ENCODE measurements around the gene SP140L. TPM values are rescaled to one million over a fixed set of nuclear protein-coding genes. Genes with fewer than 3 reads are reported as not detected.
"Not testable (repeated sequence)": the region's sequence is repeated elsewhere in the genome, so short reads cannot be mapped to it uniquely, and the experiment has no call there.

SP140L gene
- total RNA-seq, 2 experiments from 2014 or later = 85.2 to 88.0 TPM

DNA sequence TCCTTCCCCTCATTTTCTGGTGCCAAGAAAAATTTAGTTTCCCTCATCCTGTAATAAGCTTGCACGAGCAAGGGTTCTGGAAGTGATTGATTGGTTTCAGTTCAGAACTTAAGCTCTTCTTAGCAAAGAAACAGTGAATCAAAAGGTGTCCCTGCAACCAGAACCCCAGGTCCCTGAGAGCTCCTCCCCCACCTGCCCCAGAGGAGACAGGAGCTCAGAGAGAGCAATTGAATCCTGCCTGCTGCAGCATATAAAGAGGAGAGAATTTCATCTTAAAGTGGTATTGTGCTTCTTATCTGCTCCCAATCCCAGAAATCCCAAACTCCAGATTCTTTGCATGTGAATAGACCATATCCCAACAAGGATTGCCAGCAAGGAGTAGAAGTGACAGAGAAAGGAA, 15.4 kb upstream of the SP140L start:
- peaks cover 78% of the 10 kb centered on the region for H3K36me3 Mint-ChIP-seq (ENCODE audit: low read depth)
- H3K27ac Mint-ChIP-seq, H3K27me3 Mint-ChIP-seq: not testable (repeated sequence)

DNA sequence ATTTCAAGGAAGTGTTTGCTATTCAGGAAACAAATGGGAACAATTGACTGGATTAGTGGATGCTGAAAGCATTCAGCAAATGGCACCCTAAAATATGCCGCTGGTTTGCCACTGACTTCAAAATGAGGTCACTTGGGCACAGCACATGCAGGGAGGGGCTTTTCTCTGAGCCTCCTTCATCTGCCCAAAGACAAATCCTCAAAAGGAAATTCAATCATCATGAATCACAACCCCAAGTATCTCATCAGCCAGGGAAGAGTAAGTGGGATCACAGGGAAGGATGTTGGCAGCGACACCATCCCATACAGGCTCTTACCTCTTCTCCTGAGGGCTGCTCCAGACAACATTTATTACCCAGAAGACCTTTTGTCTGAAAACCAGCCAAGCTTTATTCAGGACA, 14.4 kb upstream of the SP140L start:
- ChIA-PET CTCF (no interaction called here), POLR2A (no interaction called here)
- Mint-ChIP-seq H3K36me3 (ENCODE audit: low read depth) (peaks cover 71% of the 10 kb centered on the region), H3K27me3 (no peaks in the 10 kb centered on the region), H3K4me1 (peaks cover 8% of the 10 kb centered on the region), H3K9me3 (no peaks in the 10 kb centered on the region), H3K4me3 (no peak overlapping the region), H3K27ac (no peak overlapping the region)
- DNase-seq = no peak

More for the DNA sequence above, 15.4 kb upstream of the SP140L start:
- CTCF ChIA-PET, H3K4me1 Mint-ChIP-seq, DNase-seq, H3K4me3 Mint-ChIP-seq, POLR2A ChIA-PET, H3K9me3 Mint-ChIP-seq: not testable (repeated sequence)

DNA sequence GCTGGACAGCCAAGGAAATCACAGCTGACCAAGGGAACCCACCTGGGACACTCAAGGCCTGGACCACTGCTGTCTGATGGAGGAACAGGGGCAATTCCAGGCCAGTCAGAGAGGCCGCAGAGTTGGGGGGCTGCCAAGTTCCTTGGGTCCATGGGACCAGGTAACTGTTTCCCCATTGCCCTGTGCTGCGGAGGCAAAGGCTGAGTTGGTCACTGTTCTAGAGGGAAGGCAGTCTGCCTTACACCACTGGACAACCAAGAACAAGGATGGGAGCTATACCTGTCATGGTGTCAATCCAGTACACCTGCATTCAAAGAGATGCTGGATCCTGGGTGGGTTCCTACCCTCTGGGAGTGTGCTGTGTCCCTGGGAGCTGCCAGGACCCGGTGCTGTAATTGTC, 9.6 kb upstream of the SP140L start:
- Mint-ChIP-seq H3K27ac (peak overlapping the region; percentile 94), H3K4me1 (peaks cover 54% of the 10 kb centered on the region), H3K27me3 (no peaks in the 10 kb centered on the region), H3K36me3 (ENCODE audit: low read depth) (peaks cover 62% of the 10 kb centered on the region), H3K9me3 (no peaks in the 10 kb centered on the region), H3K4me3 (no peak overlapping the region)
- peak; percentile 13 for DNase-seq
- ChIA-PET CTCF (interaction anchor here (1.2 kb wide), 1 partner anchor 8 kb away, joined by 3 read pairs; no protein-coding TSS in a partner anchor), POLR2A (interaction anchor here (0.7 to 3.9 kb wide), 7 partner anchors 11 to 397 kb away, joined by 3 to 56 read pairs (median 4); partner anchors contain the start of genes SP110, SP140 and SP140L)

DNA sequence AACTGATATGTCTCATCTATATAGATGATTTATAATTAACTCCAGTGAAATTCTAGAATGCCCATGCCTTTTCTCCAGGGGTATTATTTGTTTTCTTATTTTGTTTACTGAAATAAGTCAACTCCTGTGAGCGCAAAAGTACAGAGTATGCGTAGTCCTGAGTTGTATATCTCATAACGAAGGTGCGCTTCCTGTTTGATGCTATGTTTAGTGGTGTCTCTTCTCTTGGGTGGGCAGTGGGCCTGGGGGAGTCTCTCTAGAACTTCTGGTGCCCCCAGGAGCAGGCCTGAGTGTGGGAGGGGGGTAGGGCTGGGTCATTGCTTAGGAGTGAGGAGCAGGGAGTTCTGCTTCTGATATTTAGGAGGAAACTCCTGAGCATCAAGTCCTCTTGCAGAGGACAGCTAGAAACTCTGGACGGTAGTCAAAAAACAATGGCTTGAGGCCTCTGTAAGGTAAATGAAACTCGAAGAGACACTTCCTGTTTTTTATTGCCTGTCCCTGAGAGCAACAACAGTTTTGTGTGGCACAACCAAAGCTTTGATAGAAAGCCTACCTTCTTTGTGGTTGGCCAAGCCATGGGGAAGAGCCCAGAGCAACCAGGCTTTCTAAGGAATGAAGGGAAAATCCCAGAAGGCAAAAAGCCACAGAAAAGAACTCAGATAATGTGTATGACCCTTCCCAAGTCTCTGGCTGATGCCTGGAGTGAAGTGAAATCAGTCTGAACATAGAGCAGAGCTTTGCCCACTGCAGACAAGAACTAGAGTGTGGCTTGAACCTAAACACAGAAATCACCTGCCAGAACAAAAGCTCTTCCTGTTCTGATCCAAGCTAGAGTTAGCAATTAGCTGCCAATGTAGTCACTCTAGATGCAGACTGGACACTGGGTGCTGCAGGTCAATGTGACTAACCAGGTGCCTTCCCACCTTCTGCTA, 8.5 kb upstream of the SP140L start:
- DNase-seq = peak; percentile 20
- peaks cover 57% of the 10 kb centered on the region for H3K36me3 Mint-ChIP-seq (ENCODE audit: low read depth)
- peak overlapping the region; percentile 94 for H3K27ac Mint-ChIP-seq
- peaks cover 59% of the 10 kb centered on the region for H3K4me1 Mint-ChIP-seq
- H3K9me3 Mint-ChIP-seq = no peaks in the 10 kb centered on the region
- H3K27me3 Mint-ChIP-seq = no peaks in the 10 kb centered on the region
- H3K4me3 Mint-ChIP-seq = peak overlapping the region; percentile 61
- ChIA-PET CTCF (interaction anchor here (1.2 to 1.9 kb wide), 3 partner anchors 9 to 93 kb away, joined by 3 to 8 read pairs (median 4); partner anchors contain the start of genes SP140 and SP140L), POLR2A (interaction anchor here (0.7 to 3.9 kb wide), 18 partner anchors 10 to 397 kb away, joined by 3 to 56 read pairs (median 4); partner anchors contain the start of genes SP110, SP140, SP140L and TRIP12)

DNA sequence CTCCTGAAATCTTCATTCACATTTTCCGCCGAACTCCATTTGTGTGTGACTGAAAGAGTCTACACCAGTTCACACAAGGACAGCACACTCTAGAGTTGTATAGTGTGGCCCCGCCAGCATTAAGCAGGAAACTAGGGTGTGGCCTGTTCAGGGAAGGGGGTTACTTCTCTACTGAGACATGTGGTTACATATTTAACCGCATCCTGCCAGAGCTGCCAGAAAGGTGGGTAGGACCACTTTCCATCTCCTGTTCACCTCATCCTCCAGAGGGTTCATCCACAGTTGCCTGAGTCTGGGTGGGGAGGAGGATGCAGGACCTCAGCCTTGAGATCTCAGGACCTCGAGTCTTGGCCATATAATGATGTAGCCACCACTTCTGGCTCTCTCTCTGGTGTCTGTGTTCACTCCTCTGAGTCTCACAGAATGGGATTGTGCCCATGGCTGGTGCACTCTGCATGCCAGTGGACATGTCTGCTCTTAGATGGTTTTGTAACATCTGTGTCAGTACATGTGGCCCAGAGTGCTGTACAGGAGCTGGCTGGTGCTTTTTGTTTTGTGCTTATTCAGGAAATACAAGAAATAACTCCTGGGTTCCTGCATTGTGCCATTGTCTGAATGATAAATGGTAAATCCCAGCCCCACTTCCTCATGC, 7.7 kb upstream of the SP140L start:
- no peaks in the 10 kb centered on the region for H3K27me3 Mint-ChIP-seq
- H3K27ac Mint-ChIP-seq = peak overlapping the region; percentile 94
- H3K36me3 Mint-ChIP-seq (ENCODE audit: low read depth) = peaks cover 53% of the 10 kb centered on the region
- H3K4me3 Mint-ChIP-seq = peak overlapping the region; percentile 61
- peaks cover 64% of the 10 kb centered on the region for H3K4me1 Mint-ChIP-seq
- DNase-seq = peak; percentile 87
- H3K9me3 Mint-ChIP-seq = no peaks in the 10 kb centered on the region
- ChIA-PET POLR2A (interaction anchor here (0.9 to 3.9 kb wide), 16 partner anchors 9 to 340 kb away, joined by 3 to 56 read pairs (median 4); partner anchors contain the start of genes SP100, SP110, SP140 and SP140L), CTCF (interaction anchor here (1.2 to 1.9 kb wide), 3 partner anchors 8 to 94 kb away, joined by 3 to 8 read pairs (median 4); partner anchors contain the start of genes SP140 and SP140L)

DNA sequence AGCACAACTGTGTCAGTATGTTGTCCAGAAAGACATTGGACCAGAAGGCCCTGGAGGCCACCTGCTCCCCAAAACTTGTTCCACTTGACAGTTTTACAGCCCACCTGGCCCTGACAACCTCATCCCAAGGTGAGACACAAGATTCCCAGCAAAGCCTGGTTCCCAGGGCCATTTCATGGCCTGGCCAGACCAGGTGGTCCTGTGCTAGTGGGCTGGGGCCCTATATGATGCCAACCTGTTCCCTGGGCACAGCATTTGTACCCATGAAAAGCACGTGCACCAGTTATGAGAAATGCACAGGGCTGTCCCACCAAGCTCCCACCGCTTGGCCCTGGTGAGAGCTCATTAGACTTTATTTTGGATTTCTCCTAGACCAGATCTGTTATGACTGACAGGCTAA, 6.0 kb upstream of the SP140L start:
- Mint-ChIP-seq H3K27me3 (no peaks in the 10 kb centered on the region), H3K27ac (no peak overlapping the region), H3K36me3 (ENCODE audit: low read depth) (peaks cover 48% of the 10 kb centered on the region), H3K4me1 (peaks cover 78% of the 10 kb centered on the region), H3K4me3 (no peak overlapping the region), H3K9me3 (no peaks in the 10 kb centered on the region)
- CTCF ChIA-PET = no interaction called here
- POLR2A ChIA-PET = no interaction called here
- peak; percentile 11 for DNase-seq

DNA sequence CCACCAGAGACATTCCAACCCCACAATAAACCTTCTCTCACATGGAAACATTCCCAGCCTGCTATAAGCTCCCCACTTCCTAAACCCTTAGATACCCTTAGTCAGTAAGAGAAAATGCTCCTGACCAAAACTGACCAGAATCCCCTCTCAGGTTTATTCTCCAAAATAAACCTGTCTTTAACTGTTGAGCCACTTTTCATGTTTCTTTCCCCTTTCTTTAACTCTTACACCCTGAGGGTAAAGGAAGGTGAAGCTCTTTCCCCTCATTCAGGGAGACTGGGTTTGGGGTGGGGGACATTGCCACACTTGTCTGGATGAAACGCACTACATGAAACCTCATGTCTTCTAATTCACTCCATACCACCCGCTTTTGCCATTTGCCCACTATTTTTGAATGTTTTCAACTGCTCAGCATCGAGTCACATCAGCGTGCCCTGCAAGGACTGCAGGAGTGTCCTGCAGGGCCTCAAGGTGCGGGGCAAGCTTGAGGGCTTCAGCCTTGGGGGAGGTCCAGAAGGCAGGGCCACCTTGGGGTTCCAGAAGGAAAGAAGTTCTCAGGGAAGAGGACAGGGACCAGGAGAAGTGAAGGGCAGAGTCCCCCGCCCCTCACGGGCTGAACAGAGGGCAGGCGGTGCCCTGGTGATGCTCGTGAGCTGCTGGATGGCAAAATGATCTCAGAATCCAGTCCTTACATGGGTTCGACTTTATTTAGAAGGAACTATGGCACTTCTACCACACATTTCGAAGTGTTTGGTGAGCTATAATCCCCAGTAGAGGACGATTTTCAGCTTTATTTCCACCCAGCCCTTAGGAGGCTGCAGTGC, 4.2 kb upstream of the SP140L start:
- DNase-seq = no peak
- H3K4me3 Mint-ChIP-seq = no peak overlapping the region
- H3K27ac Mint-ChIP-seq = no peak overlapping the region
- CTCF ChIA-PET = interaction anchor here (0.8 to 1.3 kb wide), 3 partner anchors 26 to 98 kb away, joined by 3 to 4 read pairs (median 4); no protein-coding TSS in a partner anchor
- peaks cover 57% of the 10 kb centered on the region for H3K36me3 Mint-ChIP-seq (ENCODE audit: low read depth)
- POLR2A ChIA-PET = interaction anchor here (1.0 to 1.3 kb wide), 3 partner anchors 89 to 95 kb away, joined by 3 to 4 read pairs (median 4); no protein-coding TSS in a partner anchor
- H3K9me3 Mint-ChIP-seq = no peaks in the 10 kb centered on the region
- peaks cover 78% of the 10 kb centered on the region for H3K4me1 Mint-ChIP-seq
- H3K27me3 Mint-ChIP-seq = no peaks in the 10 kb centered on the region

DNA sequence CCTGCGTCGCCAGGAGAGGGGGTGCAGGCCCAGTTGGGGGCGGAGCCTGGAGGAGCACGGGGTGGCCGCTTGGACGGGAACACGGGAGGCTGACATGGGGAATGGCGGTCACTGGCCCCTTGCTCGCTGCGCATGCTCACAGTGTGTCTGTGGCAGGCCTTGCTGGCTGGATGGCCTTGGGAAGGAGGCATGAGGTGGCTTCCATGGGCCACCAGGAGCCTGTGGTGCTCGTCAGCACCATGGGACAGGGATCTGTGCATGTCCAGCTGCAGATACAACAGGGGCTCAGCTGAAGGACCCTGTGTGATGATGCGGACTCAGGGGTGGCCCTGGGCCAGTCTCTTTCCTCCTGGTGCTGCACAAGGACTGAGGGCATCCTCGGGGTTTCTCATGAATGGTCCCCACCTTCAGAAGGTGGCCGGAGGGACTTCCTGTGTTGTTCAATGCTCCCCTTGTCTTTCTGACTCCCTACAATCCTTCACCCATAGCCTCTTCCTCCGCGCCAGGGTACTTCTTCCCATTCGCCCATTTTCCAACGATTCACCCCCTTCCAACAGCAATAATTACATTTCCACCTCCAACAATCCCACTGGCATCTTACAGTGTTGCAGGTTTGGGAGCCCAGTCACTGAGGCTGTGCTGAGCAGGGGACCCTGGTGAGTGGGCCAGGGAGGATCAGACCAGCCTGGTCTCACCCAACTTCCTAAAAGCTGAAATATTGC, 3.4 kb upstream of the SP140L start:
- Mint-ChIP-seq H3K27me3 (no peaks in the 10 kb centered on the region), H3K9me3 (no peaks in the 10 kb centered on the region), H3K27ac (no peak overlapping the region), H3K4me3 (no peak overlapping the region), H3K4me1 (peaks cover 71% of the 10 kb centered on the region), H3K36me3 (ENCODE audit: low read depth) (peaks cover 56% of the 10 kb centered on the region)
- DNase-seq = no peak
- POLR2A ChIA-PET = interaction anchor here (1.0 to 1.3 kb wide), 2 partner anchors 88 to 89 kb away, joined by 3 to 4 read pairs; no protein-coding TSS in a partner anchor
- CTCF ChIA-PET = interaction anchor here (0.9 to 1.3 kb wide), 2 partner anchors 95 to 99 kb away, joined by 4 read pairs; no protein-coding TSS in a partner anchor

DNA sequence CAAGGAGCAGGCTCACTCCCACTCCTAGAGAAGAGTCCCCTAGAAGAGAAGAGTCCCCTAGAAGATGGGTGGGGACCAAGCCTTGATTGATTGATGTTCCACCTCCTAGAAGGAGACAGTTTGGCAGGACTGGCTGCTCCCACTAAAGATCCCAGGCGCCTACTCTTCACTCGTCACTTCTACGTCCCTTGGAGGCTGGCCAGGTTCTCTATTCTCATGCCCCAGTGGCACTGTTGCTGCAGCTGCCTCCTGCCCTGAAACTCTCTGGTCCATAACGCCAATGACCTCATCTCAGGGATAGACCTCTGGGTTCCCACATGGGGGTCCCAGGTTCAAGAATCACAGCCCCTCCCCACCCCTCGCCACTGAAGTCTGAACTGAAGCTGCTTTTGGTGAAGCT, 2.5 kb upstream of the SP140L start:
- Mint-ChIP-seq H3K4me1 (peaks cover 71% of the 10 kb centered on the region), H3K9me3 (no peaks in the 10 kb centered on the region), H3K27me3 (no peaks in the 10 kb centered on the region), H3K4me3 (no peak overlapping the region), H3K36me3 (ENCODE audit: low read depth) (peaks cover 66% of the 10 kb centered on the region), H3K27ac (no peak overlapping the region)
- ChIA-PET POLR2A (no interaction called here), CTCF (no interaction called here)
- DNase-seq = no peak

DNA sequence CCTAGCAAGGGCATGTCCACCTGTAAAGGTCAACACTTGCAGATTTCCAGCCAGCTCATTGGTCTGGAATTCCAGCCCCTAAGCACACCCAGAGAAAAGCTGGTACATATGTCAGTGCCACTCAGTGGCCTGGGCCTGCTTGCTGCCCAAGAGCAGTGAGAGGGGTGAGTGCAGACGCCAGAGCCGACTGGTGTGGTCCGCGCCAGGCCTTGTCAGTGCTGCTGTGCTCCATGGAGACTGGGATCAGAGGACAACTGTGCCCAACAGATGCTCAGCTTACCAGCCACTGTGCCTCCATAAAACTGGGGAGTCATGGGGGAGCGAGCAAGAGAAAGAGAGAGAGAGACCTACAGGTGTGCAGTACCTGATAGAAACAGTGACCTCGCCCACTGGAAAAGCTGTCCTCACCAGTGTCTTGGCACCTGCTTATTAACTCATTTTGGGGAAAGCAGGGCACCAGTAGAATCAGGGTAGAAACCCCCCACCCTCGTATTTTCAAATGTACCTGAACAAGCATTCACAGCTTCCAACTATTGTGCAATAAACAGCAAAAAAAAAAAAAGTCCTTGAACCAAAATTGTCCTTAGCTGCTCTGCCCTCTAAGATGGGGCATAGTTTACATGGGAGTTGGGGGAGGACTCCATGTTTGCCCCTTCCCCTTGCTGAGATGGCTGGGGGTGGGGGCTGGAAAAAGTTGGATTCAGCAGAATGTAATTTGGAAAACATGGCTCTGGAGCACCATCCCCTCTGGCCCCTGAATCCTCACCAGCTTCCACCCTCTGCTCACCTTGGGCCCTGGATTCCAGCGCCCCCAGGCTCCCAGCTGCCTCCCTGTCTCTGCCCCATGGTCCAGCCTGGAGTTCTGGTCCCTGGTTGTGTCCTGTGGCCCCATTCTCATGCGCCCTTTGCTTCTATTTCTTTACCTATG, 1.4 kb upstream of the SP140L start:
- Mint-ChIP-seq H3K36me3 (ENCODE audit: low read depth) (peaks cover 65% of the 10 kb centered on the region), H3K4me3 (peak overlapping the region; percentile 89), H3K27me3 (no peaks in the 10 kb centered on the region), H3K4me1 (peaks cover 71% of the 10 kb centered on the region), H3K9me3 (no peaks in the 10 kb centered on the region), H3K27ac (peak overlapping the region; percentile 90)
- DNase-seq = no peak
- ChIA-PET POLR2A (interaction anchor here (0.7 to 5.5 kb wide), 3 partner anchors 86 to 99 kb away, joined by 3 to 52 read pairs (median 49); partner anchors contain the start of genes SP100 and SP140), CTCF (interaction anchor here (1.9 kb wide), 1 partner anchor 21 kb away, joined by 5 read pairs; no protein-coding TSS in a partner anchor)
